ENCODE measurements around the gene ATP6V0B.

ATP6V0B gene

GRCh38 chr1:44012404-44012803 is 37.6 kb downstream of the ATP6V0B start:
- DNase-seq (ENCODE audit: extremely low read depth, low read depth) = no peak
- TF ChIP-seq, protein P1, sequence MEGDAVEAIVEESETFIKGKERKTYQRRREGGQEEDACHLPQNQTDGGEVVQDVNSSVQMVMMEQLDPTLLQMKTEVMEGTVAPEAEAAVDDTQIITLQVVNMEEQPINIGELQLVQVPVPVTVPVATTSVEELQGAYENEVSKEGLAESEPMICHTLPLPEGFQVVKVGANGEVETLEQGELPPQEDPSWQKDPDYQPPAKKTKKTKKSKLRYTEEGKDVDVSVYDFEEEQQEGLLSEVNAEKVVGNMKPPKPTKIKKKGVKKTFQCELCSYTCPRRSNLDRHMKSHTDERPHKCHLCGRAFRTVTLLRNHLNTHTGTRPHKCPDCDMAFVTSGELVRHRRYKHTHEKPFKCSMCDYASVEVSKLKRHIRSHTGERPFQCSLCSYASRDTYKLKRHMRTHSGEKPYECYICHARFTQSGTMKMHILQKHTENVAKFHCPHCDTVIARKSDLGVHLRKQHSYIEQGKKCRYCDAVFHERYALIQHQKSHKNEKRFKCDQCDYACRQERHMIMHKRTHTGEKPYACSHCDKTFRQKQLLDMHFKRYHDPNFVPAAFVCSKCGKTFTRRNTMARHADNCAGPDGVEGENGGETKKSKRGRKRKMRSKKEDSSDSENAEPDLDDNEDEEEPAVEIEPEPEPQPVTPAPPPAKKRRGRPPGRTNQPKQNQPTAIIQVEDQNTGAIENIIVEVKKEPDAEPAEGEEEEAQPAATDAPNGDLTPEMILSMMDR (IDR thresholded peaks at IDR 0.05; ENCODE audit: low read depth, low read length) = no peak

DNA sequence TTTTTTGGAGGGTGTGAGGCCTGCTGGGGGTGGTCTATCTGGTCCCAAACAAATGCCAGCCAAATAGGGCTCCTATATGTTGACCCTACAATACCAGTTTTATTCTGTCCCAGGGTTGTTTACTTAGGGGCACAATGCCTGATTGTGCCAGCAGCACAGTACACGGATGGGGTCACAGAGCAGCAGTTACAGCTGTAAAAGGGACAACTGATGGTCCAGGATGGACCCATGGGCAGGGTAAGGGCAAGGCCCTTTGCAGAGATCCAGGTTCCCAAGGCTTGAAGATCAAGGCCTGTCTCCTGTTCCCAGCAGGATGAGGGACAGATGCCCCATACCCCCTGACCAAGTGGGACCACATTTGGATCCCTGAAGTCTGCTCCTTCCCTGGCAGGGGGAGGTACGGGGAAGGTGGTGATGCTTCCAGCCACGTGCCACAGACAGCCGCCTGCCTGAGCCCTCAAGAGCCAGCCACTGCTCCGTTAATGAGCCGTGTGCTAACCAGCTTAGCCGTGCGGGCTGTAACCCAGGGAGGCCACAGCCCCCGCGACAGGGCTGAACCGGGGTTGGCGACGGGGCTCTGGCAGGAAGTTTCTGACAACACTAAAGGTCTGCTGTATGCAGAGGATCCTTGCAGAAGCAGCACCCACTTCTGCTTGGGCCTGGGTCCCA is 38.3 kb downstream of the ATP6V0B start:
- TF ChIP-seq, protein P1 (IDR thresholded peaks at IDR 0.05; ENCODE audit: low read depth, low read length) = no peak
- no peak for DNase-seq (ENCODE audit: extremely low read depth, low read depth)

DNA sequence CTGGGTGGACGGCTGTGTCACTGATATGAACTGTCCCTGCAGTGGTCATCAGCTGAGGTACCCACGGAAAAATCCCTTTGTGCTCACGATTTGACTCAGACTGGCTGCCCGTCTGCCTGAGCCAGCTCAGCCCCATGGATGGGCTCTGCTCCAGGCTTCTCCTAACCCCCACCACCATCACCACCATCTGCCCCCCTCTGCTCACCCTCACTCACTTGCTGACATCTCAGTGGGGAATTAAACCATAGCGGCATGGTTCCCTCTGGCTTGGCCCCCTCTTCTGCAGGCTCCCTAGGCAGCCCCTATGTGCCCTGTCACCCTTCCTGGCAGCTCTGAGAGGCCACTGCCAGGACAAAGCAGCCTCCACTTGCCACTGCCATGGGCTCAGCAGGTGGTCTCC is 39.2 kb downstream of the ATP6V0B start:
- TF ChIP-seq, protein P1 (IDR thresholded peaks at IDR 0.05; ENCODE audit: low read depth, low read length) = no peak
- no peak for DNase-seq (ENCODE audit: extremely low read depth, low read depth)

- TF ChIP-seq, protein P1 (IDR thresholded peaks at IDR 0.05; ENCODE audit: low read depth, low read length) = no peak
- DNase-seq (ENCODE audit: extremely low read depth, low read depth) = no peak
These were observed 39.8 kb downstream of the ATP6V0B start for GRCh38 chr1:44014365-44015104.

- no peak for DNase-seq (ENCODE audit: extremely low read depth, low read depth)
- TF ChIP-seq, protein P1 (IDR thresholded peaks at IDR 0.05; ENCODE audit: low read depth, low read length) = no peak
These were observed 40.4 kb downstream of the ATP6V0B start for GRCh38 chr1:44015206-44015605.

- no peak for DNase-seq (ENCODE audit: extremely low read depth, low read depth)
These were observed 41.5 kb downstream of the ATP6V0B start for GRCh38 chr1:44016041-44016889.

More at GRCh38 chr1:44016041-44016889, 41.5 kb downstream of the ATP6V0B start:
- TF ChIP-seq, protein P1 (IDR thresholded peaks at IDR 0.05; ENCODE audit: low read depth, low read length) = no peak

All from AG09319 (cell line).